HG03097 (cell line): ENCODE results near the gene DHRS4L2.
"Not testable (repeated sequence)": the region's sequence is repeated elsewhere in the genome, so short reads cannot be mapped to it uniquely, and the experiment has no call there.

Experiments used
- ATAC-seq: cut with Tn5 transposase; IDR thresholded peaks from one replicate; pipeline ENCODE4 v1.9.1; 2021; ENCODE audit not compliant: unreplicated experiment, low FRiP score

Gene DHRS4L2

DNA sequence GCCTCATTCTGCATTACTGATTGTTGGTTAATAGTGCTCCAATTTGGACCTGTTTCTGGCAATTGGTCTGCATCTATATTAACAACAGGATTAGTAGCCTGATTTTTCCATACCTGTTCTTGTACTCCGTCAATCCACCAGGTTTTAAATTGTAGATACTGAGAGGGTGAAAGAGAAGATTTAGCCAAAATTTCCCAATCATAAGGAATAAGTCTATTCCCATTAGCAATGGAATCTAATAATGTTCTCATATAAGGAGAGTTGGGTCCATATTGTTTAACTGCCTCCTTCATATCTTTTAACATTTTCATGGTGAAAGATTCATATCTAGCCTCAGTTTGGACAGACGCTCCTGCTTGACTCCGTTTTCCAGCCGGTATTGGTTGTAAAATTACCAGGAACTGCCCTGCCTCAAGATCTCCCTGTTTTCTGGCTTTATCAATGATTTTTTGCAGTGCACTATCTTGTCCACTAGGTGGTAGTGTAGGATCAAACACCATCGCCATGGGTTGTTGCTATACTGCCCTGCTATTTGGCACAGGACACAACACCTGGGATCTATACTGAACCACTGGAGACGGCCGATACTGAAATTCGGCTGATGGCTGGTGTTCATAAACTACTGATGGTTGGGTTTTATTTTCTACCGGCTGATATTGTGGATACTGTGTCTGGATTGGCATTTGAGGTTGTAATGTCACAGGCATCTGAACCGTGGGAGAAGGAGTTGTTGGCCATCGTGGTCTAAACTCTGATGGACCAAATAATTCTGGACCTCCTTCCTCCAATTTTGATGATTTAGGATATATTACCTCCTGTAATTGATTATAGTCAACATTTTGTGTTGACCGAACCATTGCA lies 25.2 kb downstream of the DHRS4L2 start:
- no peak for ATAC-seq

DNA sequence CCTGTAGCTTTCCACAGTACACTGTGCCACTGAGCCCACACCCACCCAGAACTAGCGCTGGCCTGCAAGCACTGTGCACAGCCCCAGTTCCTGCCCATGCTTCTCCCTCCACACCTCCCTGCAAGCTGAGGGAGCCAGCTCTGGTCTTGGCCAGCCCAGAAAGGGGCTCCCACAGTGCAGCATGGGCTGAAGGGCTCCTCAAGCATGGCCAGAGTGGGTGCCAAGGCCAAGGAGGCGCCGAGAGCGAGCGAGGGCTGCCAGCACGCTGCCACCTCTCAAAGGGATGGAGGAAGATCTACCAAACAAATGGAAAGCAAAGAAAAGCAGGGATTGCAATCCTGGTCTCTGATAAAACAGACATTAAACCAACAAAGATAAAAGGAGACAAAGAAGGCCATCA lies 27.0 kb downstream of the DHRS4L2 start:
- not testable (repeated sequence) for ATAC-seq

DNA sequence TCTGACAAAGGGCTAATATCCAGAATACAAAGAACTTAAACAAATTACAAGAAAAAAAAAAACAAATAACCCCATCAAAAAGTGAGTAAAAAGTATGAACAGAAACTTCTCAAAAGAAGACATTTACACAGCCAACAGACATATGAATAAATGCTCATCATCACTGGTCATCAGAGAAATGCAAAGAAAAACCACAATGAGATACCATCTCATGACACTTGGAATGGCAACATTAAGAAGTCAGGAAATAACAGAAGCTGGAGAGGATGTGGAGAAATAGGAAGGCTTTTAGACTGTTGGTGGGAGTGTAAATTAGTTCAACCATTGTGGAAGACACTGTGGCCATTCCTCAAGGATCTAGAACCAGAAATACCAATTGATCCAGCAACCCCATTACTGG lies 30.2 kb downstream of the DHRS4L2 start:
- not testable (repeated sequence) for ATAC-seq

DNA sequence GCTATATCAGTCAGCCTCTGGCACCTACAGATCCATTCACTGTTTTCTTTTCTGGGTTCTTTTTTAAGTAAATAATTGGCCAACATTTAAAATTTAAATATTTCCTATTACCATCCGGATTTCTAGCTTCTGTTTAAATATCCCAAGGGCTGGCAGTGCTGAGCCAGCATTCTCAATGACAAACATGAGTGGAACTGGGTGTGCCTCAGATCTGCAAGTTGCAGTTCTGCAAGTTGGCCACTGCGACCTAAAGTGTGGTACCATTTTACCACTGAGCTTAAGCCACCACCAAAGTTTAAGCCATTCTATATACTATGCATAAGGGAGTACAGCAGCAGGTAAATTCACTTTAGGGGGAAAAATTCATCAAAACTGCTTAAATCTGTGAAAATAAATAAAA lies 31.2 kb downstream of the DHRS4L2 start:
- not testable (repeated sequence) for ATAC-seq

DNA sequence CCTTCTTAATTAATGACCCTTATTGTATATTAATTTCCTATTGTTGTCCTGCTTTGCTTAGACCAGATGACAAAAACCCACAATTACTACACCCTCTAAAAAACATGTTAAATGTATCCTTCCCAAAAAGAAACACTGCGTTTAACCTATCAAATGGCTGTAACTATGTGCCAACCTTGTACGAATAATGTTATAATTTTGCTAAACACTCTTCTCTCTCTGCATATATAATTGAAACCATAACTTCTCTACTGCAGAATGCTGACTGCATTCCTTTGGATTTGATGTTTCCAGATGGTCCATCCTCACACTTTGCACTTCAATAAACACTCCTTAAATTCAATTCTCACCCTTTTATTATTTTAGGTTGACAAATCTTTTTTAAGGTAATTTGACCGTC lies 31.8 kb downstream of the DHRS4L2 start:
- not testable (repeated sequence) for ATAC-seq

DNA sequence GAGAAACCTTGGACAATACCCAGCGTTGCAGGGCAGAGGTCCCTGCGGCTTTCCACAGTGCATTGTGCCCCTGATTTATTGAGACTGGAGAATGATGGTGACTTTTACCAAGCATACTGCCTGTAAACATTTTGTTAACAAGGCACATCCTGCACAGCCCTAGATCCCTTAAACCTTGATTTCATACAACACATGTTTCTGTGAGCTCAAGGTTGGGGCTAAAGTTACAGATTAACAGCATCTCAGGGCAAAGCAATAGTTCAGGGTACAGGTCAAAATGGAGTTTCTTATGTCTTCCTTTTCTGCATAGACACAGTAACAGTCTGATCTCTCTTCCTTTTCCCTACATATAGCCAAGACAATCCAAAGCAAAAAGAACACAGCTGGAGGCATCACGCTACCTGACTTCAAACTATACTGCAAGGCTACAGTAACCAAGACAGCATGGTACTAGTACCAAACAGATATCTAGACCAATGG lies 36.2 kb downstream of the DHRS4L2 start:
- ATAC-seq: not testable (repeated sequence)

DNA sequence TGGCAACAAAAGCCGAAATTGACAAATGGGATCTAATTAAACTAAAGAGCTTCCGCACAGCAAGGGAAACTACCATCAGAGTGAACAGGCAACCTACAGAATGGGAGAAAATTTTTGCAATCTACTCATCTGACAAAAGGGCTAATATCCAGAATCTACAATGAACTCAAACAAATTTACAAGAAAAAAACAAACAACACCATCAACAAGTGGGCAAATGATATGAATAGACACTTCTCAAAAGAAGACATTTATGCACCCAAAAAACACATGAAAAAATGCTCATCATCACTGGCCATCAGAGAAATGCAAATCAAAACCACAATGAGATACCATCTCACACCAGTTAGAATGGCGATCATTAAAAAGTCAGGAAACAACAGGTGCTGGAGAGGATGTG lies 41.0 kb downstream of the DHRS4L2 start:
- ATAC-seq: not testable (repeated sequence)

DNA sequence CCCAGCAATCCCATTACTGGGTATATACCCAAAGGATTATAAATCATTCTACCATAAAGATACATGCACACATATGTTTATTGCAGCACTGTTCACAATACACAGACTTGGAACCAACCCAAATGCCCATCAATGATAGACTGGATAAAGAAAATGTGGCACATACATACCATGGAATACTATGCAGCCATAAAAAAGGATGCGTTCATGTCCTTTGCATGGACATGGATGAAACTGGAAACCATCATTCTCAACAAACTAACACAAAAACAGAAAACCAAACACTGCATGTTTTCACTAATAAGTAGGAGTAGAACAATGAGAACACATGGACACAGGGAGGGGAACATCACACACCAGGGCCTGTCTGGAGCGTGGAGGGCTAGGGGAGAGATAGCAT lies 42.6 kb downstream of the DHRS4L2 start:
- not testable (repeated sequence) for ATAC-seq

DNA sequence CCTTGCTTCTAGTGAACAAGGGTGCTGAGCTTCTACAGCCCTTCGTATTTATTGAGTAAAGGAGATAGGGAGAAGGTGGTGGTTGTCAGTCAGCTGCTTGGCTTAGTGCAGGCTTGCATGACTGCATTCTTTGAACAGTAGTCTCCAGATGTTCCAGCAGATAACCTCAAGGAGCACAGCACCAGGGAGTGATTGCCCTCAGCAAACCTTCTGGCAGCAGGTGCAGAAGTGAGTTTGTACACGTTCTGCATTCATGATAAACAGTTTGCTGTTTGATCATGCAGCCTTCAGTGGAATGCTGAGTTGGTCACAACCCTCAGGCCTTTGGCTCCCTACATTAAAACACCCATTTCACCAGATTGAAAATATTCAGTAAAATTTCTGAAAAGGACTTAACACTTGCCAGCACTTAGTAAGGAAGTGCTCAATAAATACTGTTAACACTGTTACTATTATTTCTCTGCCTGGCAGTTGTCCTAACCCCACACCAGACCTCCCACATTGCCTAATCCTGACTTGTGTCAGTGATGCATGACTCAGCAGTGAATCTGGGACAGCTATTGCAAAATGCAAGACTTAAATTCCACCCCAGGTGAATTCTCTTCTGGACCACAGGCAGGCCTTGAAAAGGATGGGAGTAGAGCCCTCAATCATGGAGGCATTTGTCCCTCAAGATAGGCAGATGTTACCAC lies 44.1 kb downstream of the DHRS4L2 start:
- ATAC-seq: no peak

DNA sequence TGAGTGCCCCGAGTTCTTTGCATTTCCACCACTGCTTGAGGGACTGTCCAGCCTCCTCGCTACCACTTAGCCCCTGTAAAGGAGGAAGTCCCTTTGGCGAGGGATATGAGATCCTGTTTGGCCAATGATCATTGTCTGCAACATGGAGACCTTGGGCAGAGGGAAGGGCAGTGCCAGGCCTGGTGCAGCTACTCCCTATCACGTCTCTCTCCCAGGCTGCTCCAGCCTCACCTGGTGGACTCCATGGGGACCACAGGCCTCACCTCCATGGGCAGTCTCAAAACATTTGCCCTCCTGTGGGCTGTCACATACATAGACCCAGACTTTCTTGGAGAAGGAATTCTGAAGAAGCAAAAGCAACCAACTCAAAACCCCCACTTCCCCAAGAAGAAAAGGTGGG lies 47.0 kb downstream of the DHRS4L2 start:
- ATAC-seq: not testable (repeated sequence)

DNA sequence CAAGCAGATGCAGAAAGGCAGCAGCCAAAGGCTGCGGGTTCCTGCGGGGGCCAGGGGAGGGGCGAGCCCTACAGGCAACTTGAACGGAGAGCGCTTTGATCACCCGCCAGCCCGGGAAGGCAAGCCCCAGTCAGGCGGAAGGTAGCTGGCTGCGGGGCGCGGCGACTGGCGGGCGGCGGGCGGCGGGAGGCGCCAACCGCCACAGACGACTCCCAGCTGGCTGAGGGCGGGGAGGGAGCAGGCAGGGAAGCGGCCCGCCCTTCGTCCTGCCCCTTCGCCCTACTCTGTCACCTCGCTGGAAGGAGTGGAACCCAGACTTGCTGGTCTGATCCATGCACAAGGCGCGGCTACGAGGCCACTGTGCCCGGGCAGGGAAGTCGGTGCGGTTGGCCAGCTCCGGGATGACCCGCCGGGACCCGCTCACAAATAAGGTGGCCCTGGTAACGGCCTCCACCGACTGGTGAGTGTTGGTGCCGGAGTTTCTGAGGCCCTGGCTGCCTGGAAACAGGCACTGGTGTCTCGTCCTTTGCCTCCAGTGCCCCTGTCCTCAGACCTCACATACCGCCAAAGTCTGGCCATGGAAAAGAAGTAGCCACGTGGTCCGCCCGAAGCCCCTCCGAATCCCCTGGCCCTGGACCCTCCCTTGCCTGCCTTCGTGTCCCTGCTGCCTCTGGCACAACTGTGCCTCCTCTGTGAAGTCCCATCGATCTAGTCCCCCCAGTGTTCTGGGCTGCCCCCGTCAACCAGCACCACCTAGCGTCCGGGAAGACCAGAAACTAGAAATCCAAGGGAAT lies 47.6 kb downstream of the DHRS4L2 start:
- no peak for ATAC-seq

DNA sequence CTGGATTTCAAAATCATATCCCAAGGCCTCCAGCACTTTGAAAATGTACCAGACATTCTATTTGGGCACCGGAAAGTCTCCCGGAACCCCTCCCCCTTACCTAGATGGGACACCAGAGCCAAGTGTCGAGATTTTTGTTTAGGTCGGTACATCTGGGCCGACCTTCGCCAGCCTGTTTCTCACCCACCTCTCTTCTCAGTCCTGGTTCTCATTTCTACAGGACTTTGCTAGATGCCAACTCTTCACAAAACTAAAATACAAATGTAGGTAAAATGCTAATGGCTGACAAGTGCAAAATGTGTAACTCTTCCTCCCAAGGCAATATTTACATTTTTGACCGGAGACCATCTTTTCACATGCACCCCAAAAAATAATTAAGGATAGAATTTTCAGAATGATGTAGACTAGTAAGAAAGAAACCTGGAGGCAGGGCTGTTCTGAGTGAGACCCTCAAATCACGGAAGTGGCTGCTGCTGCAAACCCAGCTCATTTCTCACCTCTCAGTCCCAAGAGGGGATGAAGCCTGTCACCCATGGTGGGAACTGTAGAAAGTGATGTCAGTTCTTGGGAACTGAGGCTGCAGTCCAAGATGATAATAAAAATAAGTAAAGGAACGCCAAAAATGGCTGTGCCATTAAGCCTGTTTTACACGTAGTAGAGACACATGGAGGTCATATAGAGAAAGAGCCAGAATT lies 48.4 kb downstream of the DHRS4L2 start:
- not testable (repeated sequence) for ATAC-seq

DNA sequence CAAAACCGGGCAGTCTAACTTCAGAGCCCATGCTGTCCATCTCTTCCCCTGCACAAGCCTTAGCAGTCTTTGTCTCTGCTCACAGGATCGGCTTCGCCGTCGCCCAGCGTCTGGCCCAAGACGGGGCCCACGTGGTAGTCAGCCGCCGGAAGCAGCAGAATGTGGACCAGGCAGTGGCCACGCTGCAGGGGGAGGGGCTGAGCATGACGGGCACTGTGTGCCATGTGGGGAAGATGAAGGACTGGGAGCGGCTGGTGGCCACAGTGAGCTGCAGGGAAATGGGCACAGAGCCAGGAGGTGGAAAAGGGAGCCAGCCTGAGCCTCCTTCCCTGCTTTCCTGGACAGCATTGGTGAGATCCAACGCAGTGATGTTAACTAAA lies 48.9 kb downstream of the DHRS4L2 start:
- no peak for ATAC-seq

DNA sequence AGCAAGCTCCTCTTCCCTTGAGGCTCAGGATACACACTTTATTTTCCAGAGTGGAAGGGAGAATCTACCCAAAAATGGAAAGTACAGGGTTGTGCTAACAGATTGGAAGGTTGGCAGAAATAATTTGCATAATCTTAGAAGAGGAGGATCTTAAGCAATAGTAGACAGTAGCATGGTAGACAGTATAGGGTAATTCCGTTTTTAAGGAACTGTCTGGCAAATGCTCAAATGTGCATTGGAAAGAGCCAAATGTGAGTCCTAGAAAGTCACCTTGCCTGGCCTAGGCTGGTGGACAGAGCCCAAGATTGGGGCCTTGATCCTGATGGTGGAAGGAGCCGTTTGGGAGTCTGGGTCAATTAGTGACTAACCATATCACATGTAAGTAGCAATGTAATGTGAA lies 50.0 kb downstream of the DHRS4L2 start:
- no peak for ATAC-seq

DNA sequence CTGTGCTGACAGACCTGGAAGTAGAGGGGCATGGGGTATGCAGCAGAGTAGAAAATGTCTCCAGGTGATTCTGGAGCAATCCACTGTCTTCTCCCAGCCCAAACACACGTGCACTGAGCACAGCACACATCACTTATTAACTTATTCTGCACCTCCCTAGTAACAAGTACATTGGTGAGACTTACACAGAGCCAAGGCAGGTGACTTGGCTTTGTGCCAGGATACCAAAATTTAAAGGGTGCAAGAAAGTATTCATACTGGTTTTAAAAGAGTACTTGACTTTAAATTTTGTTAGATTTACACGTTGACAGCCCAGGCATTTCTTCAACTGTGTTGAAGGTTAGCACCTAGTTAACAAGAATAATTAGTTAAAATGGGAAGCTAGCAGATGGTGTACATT lies 52.0 kb downstream of the DHRS4L2 start:
- no peak for ATAC-seq

DNA sequence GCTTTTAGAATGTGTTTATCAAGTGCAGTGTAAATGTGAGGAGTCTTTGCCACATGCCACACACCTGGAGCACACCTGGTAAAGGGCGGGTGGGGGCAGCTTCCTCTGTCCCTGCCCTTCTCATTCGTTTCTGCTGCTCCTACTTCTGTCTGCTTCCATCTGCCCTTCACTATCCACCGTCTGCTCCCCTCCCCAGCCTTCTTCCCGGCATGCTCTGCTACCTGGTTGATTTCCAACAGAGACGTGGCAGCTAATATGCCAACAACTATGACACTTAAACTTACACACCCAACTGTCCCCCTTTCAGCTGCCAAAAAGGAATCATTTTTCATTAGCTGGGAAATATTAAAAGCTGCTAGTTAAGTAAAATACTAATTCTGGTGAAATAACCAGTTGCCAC lies 54.0 kb downstream of the DHRS4L2 start:
- ATAC-seq: no peak

DNA sequence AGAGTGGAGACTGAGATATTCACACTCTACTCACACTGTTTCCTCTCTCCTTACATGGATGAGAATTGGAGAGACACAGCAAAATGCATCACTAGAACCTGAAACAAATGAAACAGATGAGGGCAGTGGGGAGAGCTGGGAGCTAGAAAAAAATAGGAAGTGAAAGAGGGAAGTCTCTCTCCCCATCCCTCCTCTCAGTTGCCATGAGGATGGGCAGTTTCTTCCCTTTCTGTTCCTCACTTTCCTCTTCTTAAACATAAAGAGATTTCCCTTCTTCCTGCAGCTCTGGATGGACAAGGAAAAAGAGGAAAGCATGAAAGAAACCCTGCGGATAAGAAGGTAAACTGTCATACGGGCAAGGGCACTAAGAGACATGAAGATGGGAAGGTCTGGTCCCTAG lies 60.3 kb downstream of the DHRS4L2 start:
- ATAC-seq: not testable (repeated sequence)

DNA sequence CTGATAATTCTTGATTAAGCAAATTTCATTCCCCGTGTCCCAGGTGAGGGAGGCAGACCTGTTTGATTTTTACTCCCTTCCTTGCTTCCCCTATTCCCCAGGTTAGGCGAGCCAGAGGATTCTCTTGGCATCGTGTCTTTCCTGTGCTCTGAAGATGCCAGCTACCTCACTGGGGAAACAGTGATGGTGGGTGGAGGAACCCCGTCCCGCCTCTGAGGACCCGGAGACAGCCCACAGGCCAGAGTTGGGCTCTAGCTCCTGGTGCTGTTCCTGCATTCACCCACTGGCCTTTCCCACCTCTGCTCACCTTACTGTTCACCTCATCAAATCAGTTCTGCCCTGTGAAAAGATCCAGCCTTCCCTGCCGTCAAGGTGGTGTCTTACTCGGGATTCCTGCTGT lies 62.0 kb downstream of the DHRS4L2 start:
- ATAC-seq: not testable (repeated sequence)

DNA sequence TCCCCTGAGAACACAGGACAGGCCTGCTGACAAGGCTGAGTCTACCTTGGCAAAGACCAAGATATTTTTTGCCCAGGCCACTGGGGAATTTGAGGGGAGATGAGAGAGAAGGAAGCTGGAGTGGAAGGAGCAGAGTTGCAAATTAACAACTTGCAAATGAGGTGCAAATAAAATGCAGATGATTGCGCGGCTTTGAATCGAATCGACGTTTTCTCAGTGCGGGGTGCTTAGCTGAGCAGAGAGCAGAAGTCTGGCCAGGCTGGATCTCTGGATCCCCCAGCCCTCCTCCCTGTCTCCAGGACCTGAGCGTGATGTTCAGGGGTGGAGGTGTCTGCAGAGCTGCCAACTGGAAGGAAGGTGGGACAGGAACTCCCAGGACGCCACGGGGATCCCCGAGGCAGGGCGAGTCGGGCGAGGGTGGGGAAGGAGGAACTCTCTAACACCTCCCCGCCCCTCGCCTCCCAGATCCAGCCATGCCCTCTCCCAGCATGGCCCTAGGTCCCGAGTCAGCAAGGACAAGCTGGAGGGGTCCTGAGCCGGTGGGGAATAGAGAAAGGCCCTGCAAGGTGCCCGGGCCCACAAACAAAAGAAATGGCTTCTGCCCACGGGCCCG lies 62.6 kb downstream of the DHRS4L2 start:
- no peak for ATAC-seq
